GM21576 (cell line): Measurements from ENCODE around the gene SMIM32.

Source experiments
- ATAC-seq: cut with Tn5 transposase; IDR thresholded peaks from one replicate; pipeline ENCODE4 v1.9.1; 2021; ENCODE audit warnings: mild to moderate bottlenecking, moderate library complexity; ENCODE audit not compliant: unreplicated experiment

SMIM32 gene

DNA sequence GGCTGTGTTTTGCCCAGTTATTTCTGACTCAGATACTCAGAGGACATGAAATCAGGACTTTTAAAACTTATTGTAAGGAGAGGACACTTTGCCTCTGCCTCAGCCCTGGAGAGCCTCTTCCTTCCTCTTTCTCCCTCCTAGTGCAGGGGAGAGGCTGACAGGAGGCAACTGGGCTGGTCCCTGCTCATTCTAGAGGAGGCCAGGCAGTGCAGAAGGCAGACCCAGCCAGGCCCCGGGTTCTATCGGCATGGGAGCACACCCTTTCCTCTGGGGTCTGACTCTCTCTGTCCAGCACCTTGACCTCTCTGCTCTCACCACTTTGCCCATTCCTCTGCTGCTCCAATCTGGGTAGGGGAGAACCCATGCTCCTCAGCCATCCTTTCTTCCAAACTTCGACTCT is 16.0 kb upstream of the SMIM32 start:
- ATAC-seq: no peak

DNA sequence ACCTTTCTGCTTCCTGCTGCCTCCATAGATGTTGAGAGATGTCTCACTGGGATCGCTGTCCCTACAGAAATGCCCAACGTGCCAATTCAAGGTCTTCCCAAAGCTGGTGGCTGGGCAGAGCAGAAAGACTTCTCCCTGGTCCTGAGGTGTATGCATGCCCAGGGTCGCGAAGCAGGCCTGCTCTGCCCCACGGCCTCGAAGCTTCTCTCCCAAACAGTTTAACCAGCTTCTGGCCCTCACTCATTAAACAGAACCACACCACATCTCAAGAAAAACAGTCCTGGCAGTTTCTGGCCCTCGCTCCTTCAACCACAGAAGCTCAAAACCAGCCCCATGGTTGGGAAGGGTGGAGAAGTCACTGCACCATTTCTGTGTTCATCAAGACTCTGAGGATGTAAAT is 14.7 kb upstream of the SMIM32 start:
- no peak for ATAC-seq

DNA sequence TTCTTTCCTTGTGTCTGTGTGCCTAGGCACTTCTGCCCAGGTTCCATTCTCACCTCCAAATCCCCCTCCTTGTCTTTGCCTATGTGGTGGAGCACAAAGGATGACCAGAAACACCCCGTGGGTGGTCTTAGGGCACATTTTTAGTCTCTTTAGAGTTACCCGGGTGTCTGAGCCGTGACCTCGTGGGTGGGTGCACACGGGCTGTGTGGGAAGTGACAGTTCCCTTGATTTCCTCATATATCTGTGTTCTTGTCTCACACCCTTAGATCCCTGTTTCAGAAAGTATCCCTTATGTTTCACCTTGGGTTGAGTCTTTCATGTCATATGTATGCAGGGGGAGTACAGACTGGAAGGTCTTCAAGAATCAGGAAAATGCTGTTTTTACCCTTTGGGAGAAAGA is 13.4 kb upstream of the SMIM32 start:
- no peak for ATAC-seq

- no peak for ATAC-seq
Measured at GRCh38 chr5:136205941-136206340, 13.0 kb upstream of the SMIM32 start.

DNA sequence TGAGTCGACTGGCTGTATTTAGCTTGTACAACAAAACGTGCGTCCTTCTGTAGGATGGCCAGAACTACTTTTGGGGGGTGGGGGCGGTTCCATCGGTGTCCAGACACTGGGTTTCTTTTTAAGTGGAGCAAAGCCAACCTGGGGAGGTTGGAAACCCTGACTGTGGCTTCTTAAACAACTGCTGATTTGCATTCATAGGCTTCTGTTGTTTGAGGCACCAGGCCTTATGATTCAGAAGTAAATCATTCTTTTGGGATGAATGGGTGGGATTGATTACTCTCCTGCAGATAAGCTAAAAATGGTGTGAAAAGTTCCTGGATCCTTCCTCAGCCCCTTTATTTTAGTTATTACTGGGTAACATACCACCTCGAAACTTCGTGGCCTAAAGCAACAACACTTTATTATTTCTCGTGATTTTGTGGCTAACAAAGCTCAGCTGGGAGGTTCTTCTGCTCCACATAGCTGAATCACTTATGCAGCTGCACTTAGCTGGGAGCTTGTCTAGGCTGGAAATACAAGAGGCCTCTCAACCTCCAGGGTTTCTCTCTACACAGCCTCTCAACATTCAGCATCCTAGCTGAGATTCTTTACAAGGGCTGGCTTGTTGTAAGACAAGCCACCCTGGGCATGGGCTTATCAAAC is 12.2 kb upstream of the SMIM32 start:
- no peak for ATAC-seq

DNA sequence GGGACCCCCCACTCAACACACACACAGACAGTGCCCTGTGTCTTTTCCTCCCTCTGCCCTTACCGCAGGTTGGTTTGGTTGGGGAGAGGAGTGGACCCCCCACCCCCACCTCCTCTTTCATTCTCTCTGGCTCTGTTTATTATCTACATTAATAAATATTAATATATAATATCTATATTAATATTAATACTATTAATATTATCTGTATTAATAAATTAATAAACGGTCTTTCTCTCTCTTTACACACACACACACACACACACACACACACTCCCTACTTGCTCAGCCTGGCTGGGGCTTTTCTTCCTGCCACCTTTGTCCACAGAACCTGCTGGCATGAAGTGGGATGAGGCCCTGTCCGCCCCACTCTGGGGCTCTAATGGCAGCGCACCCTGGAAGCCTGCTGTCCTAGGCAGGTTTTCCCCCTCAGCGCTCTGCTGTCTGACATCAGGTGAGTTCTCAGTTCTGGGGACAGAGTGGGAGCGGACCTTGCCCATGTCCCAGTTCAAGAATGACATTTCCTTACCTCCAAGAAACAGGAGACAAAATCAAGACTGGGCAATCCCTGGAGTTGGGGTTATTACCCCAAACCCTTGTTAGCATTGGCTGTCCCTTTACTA is 10.5 kb upstream of the SMIM32 start:
- no peak for ATAC-seq

- ATAC-seq: no peak
Measured at GRCh38 chr5:136202469-136203205, 9.7 kb upstream of the SMIM32 start.

GRCh38 chr5:136201870-136202269 is 8.9 kb upstream of the SMIM32 start:
- ATAC-seq: no peak

DNA sequence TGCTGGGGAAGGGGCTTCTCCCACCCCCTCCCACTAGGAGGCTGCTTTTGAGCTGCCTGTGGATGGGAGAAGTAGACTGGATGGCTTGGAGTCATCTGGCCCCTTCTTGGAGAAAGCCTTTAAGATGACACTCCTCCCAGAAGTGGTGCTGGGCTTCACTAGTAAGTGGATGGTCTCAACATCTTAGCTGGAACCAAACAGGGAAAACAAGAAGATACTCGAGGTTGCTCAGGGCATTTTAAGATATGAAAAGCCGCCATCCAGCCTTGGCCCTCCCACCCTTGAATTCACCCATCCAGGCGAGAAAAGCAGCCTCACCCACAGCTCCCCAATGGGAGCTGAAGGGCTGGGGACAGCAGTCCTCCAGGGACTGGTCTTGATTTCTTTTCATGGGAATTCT is 7.8 kb upstream of the SMIM32 start:
- no peak for ATAC-seq

GRCh38 chr5:136200130-136200529 is 7.2 kb upstream of the SMIM32 start:
- ATAC-seq: no peak

- ATAC-seq: no peak
Measured at GRCh38 chr5:136199408-136199807, 6.4 kb upstream of the SMIM32 start.

- ATAC-seq: no peak
Measured at GRCh38 chr5:136198453-136198852, 5.5 kb upstream of the SMIM32 start.

GRCh38 chr5:136197462-136198142 is 4.6 kb upstream of the SMIM32 start:
- ATAC-seq: no peak

GRCh38 chr5:136195971-136196820 is 3.2 kb upstream of the SMIM32 start:
- ATAC-seq: no peak

DNA sequence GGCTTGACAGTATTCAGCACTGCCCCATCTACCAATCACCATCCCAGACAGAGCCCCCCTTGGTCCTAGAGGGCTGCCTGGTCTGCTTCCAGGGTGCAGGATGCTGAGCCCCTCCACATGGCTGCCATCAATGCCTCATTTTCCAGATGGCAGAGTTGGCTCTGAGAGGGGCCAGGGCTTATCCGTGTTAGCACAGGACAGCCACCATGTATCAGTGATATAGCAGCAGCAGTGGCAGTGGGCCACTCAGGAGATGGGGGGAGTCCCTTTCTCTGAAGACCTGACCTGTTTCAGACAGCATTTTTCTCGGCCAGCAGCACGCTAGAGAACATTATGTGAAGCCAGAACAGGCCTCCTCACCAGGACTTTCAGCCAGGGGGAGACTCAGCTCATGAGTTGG is 1.6 kb upstream of the SMIM32 start:
- ATAC-seq: no peak

- ATAC-seq: no peak
Measured at GRCh38 chr5:136193322-136193935, 467 bp upstream of the SMIM32 start.

- no peak for ATAC-seq
Measured at GRCh38 chr5:136192015-136192525, 892 bp downstream of the SMIM32 start.

GRCh38 chr5:136191304-136192014 is 1.5 kb downstream of the SMIM32 start:
- ATAC-seq: no peak

DNA sequence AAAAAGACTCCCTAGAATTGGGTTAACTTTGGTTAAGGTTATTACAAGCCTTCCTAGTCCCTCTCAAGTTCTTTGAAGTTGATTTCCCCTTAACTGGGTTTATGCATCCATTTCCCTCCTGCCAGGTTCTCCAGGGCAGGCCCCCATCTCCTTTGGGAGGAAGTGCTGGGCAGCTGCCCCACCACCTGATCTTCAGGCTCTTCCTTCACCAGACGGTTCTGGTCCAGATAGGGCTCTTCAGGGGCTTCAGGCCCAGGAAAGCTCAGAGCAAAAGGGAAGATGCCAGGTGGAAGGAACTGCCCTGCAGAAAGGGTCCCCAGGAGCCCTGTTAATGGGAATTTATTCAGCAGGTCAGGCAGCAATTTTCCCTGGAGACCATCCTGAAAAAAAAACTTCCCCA is 2.1 kb downstream of the SMIM32 start:
- ATAC-seq: no peak
